Measurements from ENCODE around the gene PRKAG2.

GRCh38 chr7:151676759-151677158, 200.2 kb downstream of the PRKAG2 start:
- no peak for TF ChIP-seq EZH2phosphoT487 (IDR thresholded peaks at IDR 0.05; ENCODE audit: insufficient read depth, low read depth)
- no peak for TF ChIP-seq EZH2 (IDR thresholded peaks at IDR 0.05; ENCODE audit: insufficient read depth, poor library complexity, severe bottlenecking)
